GM13976 (cell line): ENCODE data around the gene SUN1.

ENCODE experiments used
- DNase-seq: peaks from one replicate; pipeline ENCODE4 v3.0.0; 2012; ENCODE audit warnings: low spot score
- in situ Hi-C: fragments of 300-500 bp; cut with MboI; formaldehyde crosslinking; loops from one replicate; pipeline ENCODE4 v1.12.0; 2022; ENCODE audit warnings: low sequenced_read_pairs, mixed read lengths, inconsistent platforms; ENCODE audit not compliant: unreplicated experiment
- TF ChIP-seq, protein P1 (sequence below): IDR thresholded peaks from 2 replicates; pipeline ENCODE4 v1.5.1; 2012; ENCODE audit warnings: borderline replicate concordance, mild to moderate bottlenecking; ENCODE audit not compliant: insufficient read depth; ENCODE audit errors: extremely low read depth, missing control alignments, control extremely low read depth

Gene SUN1

GRCh38 chr7:821688-822087 lies 10.6 kb upstream of the SUN1 start:
- TF ChIP-seq, protein P1, sequence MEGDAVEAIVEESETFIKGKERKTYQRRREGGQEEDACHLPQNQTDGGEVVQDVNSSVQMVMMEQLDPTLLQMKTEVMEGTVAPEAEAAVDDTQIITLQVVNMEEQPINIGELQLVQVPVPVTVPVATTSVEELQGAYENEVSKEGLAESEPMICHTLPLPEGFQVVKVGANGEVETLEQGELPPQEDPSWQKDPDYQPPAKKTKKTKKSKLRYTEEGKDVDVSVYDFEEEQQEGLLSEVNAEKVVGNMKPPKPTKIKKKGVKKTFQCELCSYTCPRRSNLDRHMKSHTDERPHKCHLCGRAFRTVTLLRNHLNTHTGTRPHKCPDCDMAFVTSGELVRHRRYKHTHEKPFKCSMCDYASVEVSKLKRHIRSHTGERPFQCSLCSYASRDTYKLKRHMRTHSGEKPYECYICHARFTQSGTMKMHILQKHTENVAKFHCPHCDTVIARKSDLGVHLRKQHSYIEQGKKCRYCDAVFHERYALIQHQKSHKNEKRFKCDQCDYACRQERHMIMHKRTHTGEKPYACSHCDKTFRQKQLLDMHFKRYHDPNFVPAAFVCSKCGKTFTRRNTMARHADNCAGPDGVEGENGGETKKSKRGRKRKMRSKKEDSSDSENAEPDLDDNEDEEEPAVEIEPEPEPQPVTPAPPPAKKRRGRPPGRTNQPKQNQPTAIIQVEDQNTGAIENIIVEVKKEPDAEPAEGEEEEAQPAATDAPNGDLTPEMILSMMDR, result no peak

GRCh38 chr7:822692-823276 lies 9.5 kb upstream of the SUN1 start:
- TF ChIP-seq, protein P1, result no peak
- DNase-seq, result no peak
- in situ Hi-C loops, result no loop called here

More at GRCh38 chr7:821688-822087, 10.6 kb upstream of the SUN1 start:
- in situ Hi-C loops, result no loop called here
- DNase-seq, result no peak

GRCh38 chr7:823649-824048 lies 8.6 kb upstream of the SUN1 start:
- in situ Hi-C loops, result no loop called here
- TF ChIP-seq, protein P1, result no peak
- DNase-seq, result no peak

GRCh38 chr7:824081-824480 lies 8.2 kb upstream of the SUN1 start:
- TF ChIP-seq, protein P1, result no peak
- no peak for DNase-seq
- in situ Hi-C loops, result no loop called here

GRCh38 chr7:824664-825063 lies 7.6 kb upstream of the SUN1 start:
- TF ChIP-seq, protein P1, result no peak
- in situ Hi-C loops, result no loop called here
- DNase-seq, result no peak

DNA sequence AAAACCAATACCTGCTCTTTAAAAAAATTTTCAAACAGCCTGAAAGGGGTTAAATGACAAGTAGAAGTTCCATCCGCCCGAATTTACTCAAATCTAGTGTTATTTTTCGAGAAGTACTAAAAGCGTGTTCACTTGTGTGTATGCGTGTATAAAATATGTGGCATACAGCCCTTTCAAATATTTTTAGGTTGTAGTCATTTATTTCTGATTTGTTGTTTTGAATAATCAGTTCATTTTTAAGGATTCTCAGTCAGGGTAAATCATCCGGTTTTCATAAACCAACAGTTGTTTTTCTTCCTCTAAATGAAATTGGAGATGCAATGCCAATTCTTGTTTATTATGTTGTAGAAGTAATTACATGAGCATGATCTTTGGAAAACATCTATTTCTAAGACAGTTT lies 6.9 kb upstream of the SUN1 start:
- in situ Hi-C loops, result no loop called here
- no peak for DNase-seq
- TF ChIP-seq, protein P1, result no peak
